Measurements from ENCODE around the gene RGS7BP.

DNA sequence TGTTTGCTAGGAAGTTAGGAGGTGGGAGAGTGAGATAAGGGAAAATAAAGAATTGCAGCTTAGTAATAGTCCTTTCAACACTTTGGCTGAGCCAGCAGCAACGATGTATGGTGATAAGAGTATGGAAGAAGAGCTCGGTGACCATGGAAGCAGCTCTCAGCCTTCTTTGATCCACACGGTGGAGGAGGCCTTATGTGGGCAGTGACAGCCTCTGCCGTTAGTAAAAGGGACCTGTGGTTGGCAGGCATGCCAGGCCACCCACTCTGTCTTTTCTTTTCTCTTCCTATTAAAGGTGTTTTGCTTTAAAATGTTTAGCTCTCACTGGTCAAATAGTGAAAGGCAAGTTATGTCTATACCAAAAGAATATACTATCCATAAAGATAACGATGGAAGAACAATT lies 7.7 kb downstream of the RGS7BP start:
- TF ChIP-seq, protein P1, sequence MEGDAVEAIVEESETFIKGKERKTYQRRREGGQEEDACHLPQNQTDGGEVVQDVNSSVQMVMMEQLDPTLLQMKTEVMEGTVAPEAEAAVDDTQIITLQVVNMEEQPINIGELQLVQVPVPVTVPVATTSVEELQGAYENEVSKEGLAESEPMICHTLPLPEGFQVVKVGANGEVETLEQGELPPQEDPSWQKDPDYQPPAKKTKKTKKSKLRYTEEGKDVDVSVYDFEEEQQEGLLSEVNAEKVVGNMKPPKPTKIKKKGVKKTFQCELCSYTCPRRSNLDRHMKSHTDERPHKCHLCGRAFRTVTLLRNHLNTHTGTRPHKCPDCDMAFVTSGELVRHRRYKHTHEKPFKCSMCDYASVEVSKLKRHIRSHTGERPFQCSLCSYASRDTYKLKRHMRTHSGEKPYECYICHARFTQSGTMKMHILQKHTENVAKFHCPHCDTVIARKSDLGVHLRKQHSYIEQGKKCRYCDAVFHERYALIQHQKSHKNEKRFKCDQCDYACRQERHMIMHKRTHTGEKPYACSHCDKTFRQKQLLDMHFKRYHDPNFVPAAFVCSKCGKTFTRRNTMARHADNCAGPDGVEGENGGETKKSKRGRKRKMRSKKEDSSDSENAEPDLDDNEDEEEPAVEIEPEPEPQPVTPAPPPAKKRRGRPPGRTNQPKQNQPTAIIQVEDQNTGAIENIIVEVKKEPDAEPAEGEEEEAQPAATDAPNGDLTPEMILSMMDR (conservative IDR thresholded peaks at IDR 0.05; ENCODE audit: low read depth, low read length): no peak
- TF ChIP-seq EZH2 (IDR thresholded peaks at IDR 0.05; ENCODE audit: borderline replicate concordance, low read depth, low read length, poor library complexity, severe bottlenecking): no peak

Measured in A673 (cell line).